ENCODE data around the gene WDR18.

Gene WDR18

GRCh38 chr19:1017115-1017905, 33.2 kb downstream of the WDR18 start:
- TF ChIP-seq CTCF (IDR thresholded peaks at IDR 0.05; ENCODE audit: borderline replicate concordance, control extremely low read depth, extremely low read depth, insufficient read depth, missing control alignments), result no peak
- in situ Hi-C loops (cut with MboI; ENCODE audit: low sequenced_read_pairs, unreplicated experiment), result no loop called here
- DNase-seq (ENCODE audit: low spot score), result no peak

- in situ Hi-C loops (cut with MboI; ENCODE audit: low sequenced_read_pairs, unreplicated experiment), result no loop called here
- DNase-seq (ENCODE audit: low spot score), result no peak
- no peak for TF ChIP-seq CTCF (IDR thresholded peaks at IDR 0.05; ENCODE audit: borderline replicate concordance, control extremely low read depth, extremely low read depth, insufficient read depth, missing control alignments)
Measured at GRCh38 chr19:1017906-1018305, 33.8 kb downstream of the WDR18 start.

- DNase-seq (ENCODE audit: low spot score), result no peak
- no peak for TF ChIP-seq CTCF (IDR thresholded peaks at IDR 0.05; ENCODE audit: borderline replicate concordance, control extremely low read depth, extremely low read depth, insufficient read depth, missing control alignments)
- in situ Hi-C loops (cut with MboI; ENCODE audit: low sequenced_read_pairs, unreplicated experiment), result no loop called here
Measured at GRCh38 chr19:1018393-1018792, 34.2 kb downstream of the WDR18 start.

- in situ Hi-C loops (cut with MboI; ENCODE audit: low sequenced_read_pairs, unreplicated experiment), result no loop called here
- TF ChIP-seq CTCF (IDR thresholded peaks at IDR 0.05; ENCODE audit: borderline replicate concordance, control extremely low read depth, extremely low read depth, insufficient read depth, missing control alignments), result no peak
Measured at GRCh38 chr19:1018932-1019615, 34.9 kb downstream of the WDR18 start.

GRCh38 chr19:1019616-1019961, 35.4 kb downstream of the WDR18 start:
- no peak for DNase-seq (ENCODE audit: low spot score)

More at GRCh38 chr19:1018932-1019615, 34.9 kb downstream of the WDR18 start:
- DNase-seq (ENCODE audit: low spot score), result no peak

More at GRCh38 chr19:1019616-1019961, 35.4 kb downstream of the WDR18 start:
- TF ChIP-seq CTCF (IDR thresholded peaks at IDR 0.05; ENCODE audit: borderline replicate concordance, control extremely low read depth, extremely low read depth, insufficient read depth, missing control alignments), result no peak
- in situ Hi-C loops (cut with MboI; ENCODE audit: low sequenced_read_pairs, unreplicated experiment), result no loop called here

All from GM13976 (cell line).